ENCODE measurements around the gene TXLNA. TPM values are rescaled to one million over a fixed set of nuclear protein-coding genes. Genes with fewer than 3 reads are reported as not detected.
A peak's percentile ranks its signal among the peaks of the same experiment; 100 is the strongest.

TXLNA gene
- polyA plus RNA-seq, 1 donor = 30.8 TPM

DNA sequence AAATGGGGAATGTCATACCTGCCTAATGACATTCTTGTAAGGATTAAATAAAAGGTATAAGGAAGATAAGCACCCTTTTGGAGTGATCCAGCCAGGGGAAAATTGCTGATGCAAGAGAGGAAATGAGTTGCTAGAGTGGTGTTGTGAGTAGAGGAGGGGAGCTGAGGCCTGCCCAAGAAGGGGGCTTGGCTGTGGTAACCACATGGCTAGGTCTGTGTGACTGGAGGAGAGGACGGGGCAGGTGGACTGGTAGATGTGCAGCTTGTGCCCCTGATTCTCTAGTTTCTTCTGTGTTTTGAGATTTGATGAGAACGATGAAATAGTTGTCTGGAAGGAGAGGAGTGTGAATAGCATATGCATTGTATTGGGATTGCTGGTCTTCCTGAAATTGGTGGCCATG is 6.6 kb downstream of the TXLNA start:
- no peak for DNase-seq

DNA sequence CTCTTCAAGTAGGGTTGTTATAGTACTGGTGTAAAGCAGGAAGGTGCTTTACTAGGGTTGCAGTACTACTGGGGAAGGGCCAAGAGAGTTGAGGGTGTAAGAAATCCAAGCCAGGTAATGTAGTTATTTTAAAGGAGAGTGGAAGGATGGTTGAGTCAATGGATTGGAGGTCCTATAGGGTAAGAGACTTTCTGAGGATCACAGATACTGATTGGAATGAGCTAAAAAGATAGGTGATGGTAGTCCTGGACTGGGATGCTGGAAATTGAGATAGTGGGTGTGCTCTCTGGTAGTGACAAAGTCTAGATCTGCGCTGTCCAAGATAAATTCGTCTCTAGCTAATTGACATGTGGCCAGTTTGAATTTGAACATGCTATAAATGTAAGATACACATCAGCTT is 7.0 kb downstream of the TXLNA start:
- no peak for DNase-seq

DNA sequence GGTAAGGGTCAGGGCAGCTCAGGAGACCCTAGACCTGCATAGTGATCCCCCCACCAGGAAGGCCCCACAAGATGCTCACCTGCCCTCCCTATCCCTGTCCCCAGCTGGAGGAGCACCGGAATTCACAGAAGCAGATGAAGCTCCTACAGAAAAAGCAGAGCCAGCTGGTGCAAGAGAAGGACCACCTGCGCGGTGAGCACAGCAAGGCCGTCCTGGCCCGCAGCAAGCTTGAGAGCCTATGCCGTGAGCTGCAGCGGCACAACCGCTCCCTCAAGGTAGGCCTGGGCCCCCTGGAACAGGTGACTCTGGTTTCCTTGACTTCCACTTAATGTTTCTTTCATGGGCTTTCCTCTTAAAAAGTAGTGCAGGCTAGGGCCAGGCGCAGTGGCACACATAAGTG is 8.4 kb downstream of the TXLNA start:
- DNase-seq = no peak

DNA sequence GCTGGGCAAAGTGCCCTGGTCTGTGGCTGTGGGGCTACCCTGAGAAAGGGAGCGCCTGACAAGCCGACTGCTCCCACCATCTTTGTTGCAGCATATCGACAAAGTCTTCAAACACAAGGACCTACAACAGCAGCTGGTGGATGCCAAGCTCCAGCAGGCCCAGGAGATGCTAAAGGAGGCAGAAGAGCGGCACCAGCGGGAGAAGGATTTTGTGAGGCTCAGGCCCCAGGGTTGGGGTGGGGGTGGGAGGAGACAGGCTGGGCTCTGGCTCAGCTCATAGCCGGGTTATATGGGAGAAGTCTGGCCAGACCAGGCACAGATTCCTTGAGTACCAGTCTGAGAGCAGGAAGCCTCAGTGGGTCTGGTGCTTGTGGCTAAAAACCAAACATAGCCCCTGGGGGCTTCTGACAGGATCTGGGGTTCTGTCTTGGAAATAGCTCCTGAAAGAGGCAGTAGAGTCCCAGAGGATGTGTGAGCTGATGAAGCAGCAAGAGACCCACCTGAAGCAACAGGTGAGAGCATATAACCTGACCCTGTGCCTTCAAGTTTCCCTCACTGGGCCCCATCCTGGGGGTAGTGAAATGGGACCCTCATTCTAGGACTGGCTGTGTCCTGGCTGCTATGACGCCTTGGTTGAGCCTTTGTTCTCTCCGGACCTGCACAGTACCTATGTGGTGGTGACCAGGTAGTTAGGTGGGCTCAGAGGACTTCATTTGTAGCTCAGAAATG is 12.9 kb downstream of the TXLNA start:
- no peak for DNase-seq

DNA sequence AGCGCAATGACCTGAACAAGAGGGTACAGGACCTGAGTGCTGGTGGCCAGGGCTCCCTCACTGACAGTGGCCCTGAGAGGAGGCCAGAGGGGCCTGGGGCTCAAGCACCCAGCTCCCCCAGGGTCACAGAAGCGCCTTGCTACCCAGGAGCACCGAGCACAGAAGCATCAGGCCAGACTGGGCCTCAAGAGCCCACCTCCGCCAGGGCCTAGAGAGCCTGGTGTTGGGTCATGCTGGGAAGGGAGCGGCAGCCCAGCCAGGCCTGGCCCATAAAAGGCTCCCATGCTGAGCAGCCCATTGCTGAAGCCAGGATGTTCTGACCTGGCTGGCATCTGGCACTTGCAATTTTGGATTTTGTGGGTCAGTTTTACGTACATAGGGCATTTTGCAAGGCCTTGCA is 15.5 kb downstream of the TXLNA start:
- no peak for DNase-seq

DNA sequence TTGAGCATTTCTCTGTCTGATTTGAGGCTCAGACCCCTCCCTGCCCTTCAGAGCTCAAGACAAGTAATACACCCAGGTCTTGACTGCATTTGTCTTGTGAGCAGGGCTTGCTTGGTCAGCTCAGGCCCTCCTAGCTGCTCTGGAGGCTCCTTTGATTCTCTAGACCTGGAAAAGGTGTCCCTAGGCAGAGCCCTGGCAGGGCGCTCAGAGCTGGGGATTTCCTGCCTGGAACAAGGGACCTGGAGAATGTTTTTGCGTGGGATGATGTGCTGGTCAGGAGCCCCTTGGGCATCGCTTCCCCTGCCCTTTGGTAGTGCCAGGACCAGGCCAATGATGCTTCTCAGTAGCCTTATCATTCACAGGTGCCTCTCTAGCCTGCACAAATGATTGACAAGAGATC is 16.1 kb downstream of the TXLNA start:
- no peak for DNase-seq

DNA sequence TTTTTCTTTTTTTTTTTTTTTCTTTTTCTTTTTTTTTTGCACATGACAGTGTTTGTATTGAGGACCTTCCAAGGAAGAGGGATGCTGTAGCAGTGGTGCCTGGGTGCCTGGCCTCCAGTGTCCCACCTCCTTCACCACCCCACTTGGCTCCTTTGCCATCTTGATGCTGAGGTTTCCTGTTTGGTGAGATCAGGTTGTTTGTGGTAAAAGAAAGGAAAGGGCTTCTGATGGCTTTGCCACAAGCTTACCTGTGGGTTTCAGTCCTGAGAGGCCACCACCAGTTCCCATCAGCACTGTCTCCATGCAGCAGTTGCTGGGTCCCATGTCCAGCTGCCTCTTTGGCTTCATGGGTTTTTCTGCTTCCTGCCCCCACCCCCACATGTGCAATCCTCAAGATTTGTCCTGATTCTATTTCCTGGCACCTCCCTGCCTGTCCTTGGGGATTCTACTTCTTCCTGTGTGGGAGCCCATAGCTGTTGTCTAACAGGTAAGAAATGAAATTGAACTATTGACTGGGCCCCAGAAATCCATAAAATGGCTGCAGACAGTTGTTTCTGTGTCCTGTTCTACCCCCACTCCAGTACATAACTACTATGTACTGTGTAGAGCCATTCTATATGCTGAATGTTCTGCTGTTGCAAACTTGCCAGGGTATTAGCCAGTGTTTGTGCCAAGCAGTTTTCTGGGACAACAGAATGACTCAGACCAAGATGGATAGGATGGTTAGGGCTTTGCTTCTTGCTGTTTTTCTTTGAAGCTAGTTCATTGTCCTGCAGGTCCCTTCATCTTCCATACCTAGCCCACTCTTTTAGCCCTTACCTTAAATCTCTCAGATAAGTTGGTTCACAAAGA is 16.7 kb downstream of the TXLNA start:
- DNase-seq = no peak

DNA sequence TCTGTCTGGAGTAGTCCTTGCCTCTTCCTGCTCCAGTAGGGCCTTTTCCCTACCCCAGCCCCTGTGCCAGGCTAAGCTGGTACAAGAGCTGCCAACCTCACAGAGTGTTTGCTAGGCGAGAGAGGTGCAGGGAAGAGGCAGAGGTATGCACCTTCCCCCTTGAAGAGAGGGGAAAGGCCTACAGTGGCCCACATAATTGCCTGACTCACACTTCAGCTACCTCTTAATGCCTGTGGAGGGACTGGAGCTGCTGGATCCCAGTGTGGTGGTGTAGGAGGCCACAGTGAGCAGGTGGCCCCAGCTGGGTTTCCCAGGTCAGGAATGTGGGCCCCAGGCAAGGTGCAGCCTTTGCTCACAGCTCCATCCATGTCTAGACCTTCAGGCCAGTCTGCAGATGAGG is 17.6 kb downstream of the TXLNA start:
- no peak for DNase-seq

DNA sequence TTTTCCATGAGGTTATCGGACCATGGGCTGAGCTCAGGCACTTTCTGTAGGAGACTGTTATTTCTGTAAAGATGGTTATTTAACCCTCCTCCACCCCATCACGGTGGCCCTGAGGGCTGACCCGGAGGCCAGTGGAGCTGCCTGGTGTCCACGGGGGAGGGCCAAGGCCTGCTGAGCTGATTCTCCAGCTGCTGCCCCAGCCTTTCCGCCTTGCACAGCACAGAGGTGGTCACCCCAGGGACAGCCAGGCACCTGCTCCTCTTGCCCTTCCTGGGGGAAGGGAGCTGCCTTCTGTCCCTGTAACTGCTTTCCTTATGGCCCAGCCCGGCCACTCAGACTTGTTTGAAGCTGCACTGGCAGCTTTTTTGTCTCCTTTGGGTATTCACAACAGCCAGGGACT is 18.4 kb downstream of the TXLNA start:
- no peak for DNase-seq

DNA sequence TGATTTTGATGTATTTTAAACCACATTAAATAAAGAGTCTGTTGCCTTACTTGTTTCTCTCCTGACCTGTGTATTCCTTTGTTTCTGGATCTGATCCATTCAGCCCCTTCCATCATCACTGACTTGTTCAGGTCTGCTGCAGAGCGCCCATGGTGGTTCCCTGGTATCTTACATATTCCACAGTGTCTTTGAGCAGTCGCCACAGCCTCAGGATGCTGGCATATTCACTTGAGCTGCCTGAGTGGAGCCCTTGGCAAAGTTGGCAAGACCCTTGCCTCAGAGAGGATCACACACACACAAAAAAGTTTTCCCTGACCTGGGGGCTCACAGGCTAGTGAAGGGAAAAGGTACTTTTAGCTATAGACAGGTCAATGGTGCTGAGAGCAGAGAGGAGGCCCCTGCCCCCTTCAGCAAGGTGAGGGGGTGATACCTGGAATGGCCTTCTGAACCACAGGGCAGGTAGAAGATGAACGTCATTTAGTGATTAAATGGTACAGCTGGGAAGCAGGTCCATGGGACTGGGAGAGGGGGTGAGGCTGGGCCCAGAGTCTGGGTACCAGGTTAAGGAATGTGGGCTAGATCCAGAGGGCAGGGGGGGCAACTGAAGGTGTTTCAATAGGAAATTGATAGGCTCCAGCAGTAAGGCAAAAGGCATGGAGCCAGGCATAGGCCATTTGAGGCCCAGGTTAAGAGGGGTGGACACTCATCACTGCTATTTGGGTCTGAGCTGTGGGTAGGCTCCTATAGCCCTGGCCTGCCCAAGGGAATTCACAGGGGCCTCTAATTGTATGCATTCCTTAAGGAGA is 19.0 kb downstream of the TXLNA start:
- no peak for DNase-seq

DNA sequence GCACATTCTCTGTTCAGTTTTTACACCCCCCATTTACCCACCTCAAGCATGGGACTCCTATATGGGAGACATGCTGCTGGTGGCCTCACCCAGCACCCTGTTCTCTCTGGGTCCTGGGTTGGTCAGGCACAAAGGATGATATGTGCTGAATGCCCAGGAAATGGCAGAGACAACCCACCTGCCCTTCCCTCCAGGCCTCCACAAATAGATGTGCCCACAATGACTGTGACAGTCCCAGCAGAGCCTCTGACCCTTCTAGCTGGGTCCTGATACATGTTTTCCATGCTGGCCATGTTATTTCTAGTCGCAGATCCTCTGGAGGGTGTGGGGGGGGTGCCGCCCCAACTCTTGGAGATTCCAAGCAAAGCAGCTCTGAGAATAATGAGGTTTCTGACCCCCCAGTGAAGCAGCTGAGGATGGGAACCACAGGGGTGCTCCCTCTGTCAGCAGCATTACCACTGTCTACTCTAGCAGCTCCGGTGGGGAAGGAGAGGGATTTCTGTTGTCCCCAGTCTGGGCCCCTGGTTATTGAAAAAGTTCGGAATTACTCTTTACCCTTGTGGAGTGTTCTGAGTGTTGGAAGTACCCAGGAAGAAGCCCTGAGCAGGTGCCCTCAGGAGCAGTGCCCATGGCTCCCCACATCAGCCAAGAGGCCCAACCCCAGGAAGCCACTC is 19.7 kb downstream of the TXLNA start:
- DNase-seq = no peak

DNA sequence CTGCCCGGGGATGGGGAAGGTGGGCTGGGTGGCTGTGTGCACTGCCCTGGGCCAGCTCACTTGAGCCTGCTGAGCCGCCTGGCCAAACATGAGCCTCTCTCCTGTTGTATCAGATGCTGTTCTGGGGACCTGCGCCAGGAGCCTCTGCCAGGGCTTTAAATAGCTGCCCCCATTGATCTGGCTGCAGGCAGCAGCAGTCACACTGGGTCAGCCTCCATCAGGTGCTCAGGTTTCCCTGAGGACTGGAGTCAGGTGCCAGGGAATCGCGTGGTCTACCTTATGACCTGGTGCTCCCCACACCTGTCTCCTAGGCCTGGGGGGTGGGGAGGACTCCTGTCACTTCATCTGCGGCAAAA is 20.2 kb downstream of the TXLNA start:
- peak; percentile 45 for DNase-seq

DNA sequence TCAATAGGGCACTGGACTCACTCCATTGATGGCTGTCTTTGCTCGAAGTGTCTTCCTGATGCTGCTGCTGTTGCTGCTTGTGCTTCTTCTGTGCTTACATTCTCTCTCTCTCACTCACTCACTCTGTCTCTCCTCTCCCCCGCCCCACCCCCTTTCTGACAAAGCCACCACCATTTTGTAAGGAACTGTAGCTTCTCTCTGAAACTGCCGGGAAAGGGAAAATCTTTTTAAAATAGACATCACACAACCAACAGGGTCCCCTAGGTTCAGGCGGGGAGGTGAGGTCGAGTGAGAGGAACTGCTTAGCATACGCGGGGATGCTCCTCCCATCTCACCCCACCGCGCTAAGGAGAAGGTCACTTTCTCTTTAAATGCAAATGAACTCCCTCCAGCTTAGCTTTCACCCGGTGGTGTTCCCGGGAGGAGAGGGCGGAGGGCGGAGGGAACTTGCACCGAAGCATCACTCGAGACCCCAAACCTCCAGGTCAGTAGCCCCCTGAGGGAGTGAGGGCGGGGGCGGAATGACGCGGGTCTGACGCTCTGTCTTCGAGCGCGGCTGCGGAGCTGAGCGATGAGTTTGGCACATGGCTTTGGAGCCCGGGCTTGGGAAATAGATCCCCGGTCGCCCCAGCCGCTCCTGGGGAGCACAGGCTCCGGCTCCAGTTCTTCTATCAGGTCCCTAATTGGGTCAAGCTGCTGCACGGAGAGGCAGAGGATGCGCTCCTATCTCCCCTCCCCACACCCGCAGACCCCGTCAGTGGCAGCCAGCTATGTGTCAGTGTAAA is 20.9 kb downstream of the TXLNA start, which contains the start of gene CCDC28B:
Gene CCDC28B, plus strand, starts transcription at position 370 of the 785 bp plus-strand sequence. CDS start 1,341 bp downstream, outside the sequence.
- DNase-seq = peak; percentile 87

DNA sequence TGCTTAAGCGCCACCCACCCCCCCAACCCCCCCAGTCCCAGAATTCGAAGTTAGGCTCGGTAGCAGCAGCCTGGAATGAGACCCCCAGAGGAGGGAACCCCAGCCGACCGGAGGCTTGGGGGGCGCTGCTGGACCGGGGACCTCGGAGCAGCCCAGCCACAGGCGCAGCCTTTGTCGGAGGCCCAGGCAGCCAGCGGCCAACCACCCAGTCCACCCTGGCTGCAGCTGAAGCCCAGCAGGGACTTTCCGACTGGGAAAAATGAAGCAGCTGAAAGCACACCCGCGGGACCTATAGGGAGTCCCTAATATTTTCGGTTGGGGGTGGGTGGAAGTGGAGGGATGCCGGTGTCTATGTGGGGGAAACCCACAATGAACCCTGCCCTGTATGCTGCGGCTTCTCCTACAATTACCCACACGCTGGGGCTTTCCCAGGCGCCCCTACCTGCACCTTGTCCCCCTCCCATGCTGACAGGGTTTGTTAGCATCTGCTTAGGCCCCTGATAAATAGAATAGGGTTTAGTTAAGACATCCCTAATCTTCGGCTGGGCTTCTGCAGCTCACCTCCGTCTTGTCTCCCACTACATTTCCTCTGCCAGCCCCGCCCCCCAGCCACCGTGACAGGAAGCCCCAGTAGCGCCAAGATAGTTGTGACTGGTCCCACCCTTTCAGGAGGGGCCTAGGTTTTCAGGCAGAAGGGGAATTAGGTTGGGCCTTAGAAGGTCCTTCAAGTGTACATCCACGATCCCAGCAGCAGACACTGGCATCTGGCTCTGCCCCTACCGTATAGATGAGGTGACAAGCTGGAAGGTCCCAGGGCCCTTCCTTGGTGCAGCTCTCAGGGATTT is 21.8 kb downstream of the TXLNA start:
- DNase-seq = peak; percentile 77

DNA sequence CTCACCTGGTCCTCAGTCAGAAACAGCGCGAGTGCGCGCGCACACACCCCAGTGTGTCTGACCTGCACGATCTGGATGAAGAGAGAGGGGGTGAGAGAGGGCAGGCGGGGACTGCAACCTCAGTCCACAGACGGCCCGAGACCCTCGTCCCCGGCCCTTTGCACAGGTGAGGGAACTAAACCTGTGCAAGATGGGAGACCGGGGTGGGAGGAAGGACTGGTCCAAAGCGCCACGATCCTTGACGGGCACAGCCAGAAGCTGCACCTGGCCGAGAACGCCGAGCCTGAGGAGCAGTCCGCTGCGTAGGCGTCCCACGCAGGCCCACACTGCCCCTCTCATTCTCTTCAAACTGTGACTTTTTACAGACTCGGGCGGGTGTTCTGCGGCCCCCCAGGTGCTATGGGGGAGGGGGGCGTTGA is 25.5 kb downstream of the TXLNA start:
- no peak for DNase-seq

DNA sequence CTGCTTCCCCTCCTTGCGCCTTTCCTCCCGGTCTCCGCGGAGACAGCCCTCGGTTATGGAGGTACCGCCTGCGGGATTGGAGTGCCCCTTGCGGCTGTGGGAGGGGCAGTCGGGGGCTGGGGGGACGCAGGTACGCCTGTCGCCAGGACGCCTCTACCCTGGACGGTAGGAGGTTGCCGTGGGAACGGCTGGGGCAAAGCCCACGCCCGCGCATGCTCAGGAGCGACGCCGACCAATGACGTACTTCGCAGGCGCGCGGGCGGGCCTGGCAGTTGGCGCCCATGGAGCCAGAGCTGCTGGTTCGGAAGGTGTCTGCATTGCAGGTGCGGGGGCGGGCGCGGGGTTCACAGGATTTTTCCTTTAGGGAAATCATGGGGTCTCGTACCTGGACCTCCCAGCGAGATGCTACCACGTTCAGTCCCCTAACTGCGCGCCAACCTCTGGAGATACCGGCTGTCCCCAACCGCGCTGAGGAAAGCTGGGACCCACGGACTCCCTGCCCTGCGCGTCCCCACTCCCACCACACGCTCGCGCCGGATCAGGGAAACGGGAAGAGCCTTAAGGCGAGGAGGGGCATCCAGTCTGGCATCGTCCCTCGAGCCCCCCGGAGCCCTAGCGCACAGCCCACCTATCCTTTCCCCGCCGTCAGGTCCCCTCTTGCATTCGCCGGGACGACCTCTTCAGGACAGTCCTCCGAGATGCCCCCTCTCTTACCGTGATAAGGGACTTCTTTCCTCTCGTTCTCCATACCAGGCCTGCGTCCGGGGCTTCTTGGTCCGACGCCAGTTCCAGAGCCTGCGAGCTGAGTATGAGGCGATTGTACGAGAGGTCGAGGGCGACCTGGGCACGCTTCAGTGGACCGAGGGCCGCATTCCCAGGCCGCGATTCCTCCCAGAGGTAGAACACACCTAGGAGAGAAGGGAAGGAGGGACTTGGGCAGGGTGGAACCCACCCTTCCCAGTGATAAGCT is 26.2 kb downstream of the TXLNA start, which contains the start of gene IQCC:
Gene IQCC, plus strand, starts transcription at position 271 of the 970 bp plus-strand sequence. Its CDS starts 11 bp downstream, at position 282.
- peak; percentile 88 for DNase-seq

DNA sequence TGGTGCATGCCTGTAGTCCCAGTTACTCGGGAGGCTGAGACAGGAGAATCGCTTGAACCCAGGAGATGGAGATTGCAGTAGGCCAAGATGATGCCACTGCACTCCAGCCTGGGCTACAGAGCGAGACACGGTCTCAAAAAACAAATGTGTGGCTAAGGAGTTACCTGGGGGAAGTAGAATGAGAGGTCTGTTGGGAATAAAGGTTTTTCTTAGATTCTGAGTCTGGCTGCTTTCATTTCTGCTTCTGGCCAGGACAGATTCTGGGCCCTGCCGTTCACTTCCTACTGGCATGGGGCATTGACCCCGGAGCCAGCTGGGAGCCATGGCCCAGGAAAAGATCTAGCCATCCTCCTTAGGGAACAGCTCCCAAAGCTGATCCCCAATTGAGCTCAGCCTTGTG is 29.0 kb downstream of the TXLNA start:
- no peak for DNase-seq

DNA sequence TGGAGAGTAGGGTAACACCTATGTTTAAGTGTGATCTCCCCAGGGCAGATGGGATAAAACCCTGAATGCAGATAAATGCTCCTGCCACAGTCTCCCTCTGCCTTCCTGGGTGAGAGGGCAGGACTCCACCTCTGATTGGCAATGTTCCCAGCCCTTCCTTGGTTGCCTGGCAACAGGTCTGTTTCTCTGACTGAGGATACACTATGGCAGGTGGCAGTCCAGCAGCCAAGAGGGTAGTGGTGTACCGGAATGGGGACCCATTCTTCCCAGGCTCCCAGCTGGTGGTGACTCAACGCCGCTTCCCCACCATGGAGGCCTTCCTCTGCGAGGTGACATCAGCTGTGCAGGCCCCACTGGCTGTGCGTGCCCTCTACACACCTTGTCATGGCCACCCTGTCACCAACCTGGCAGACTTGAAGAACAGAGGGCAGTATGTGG is 29.4 kb downstream of the TXLNA start, which contains the start of gene DCDC2B:
Gene DCDC2B, plus strand, starts transcription at position 199 of the 438 bp plus-strand sequence. Its CDS starts 5 bp downstream, at position 204.
- no peak for DNase-seq
